Adrenal gland (tissue), 12 donors: Measurements from ENCODE around the gene CYB561. TPM values are rescaled to one million over a fixed set of nuclear protein-coding genes. Genes with fewer than 3 reads are reported as not detected.

ENCODE experiments used
- DNase-seq, 7 donors: peaks; one replicate each; pipeline ENCODE4 v3.0.0-alpha.2; 2019 to 2020
- H3K27ac ChIP-seq, 5 donors: fragments of 200-600 bp; sonication (generic) in 4 of 5; 1 replicate in 3 of 5; 2 replicates in 2 of 5; pipeline versions ENCODE4 v1.5.1 to v1.8.0; 2016 to 2020; ENCODE audit warnings: mild to moderate bottlenecking in 1 of 5
- H3K27me3 ChIP-seq: fragments of 200-600 bp; 2 replicates; pipeline ENCODE4 v1.8.0; 2021
- H3K36me3 ChIP-seq, 2 donors: fragments of 200-600 bp; replicated peaks in 1 of 2; 1 replicate in 1 of 2; 2 replicates in 1 of 2; pipeline versions ENCODE4 v1.5.1 to v1.8.0; 2018 to 2022
- H3K4me1 ChIP-seq, 2 donors: fragments of 200-600 bp; replicated peaks in 1 of 2; 1 replicate in 1 of 2; 2 replicates in 1 of 2; pipeline versions ENCODE4 v1.5.1 to v1.8.0; 2018 to 2021
- H3K4me3 ChIP-seq, 4 donors: fragments of 200-600 bp; sonication (generic) in 3 of 4; one replicate each; pipeline ENCODE4 v1.5.1; 2016 to 2018
- H3K9me3 ChIP-seq, 3 donors: fragments of 200-600 bp; sonication (generic) in 1 of 3; replicated peaks in 1 of 3; 1 replicate in 2 of 3; 2 replicates in 1 of 3; pipeline versions ENCODE4 v1.5.1 to v1.8.0; 2016 to 2021
- POLR2A ChIP-seq, 2 donors: fragments of 450-650 bp; IDR thresholded peaks; one replicate each; pipeline ENCODE4 v1.6.1; 2017; ENCODE audit warnings: antibody characterized with exemption in 2 of 2, mild to moderate bottlenecking in 2 of 2, moderate library complexity in 1 of 2
- WGBS, 4 donors: extraction: QIAGEN DNeasy Blood & Tissue Kit in 2 of 4; methylation state at CpG; one replicate each; pipeline versions ENCODE4 v1.1.5 to v1.1.7; 2013 to 2017; 5-methylcytosine and 5-hydroxymethylcytosine counted together
- intact Hi-C, 2 donors: fragments of 100-400 bp; cut with DNase I; formaldehyde crosslinking; loops; one replicate each; pipeline versions ENCODE4 v1.14.1 to v1.15.0; 2022 to 2023
- polyA plus RNA-seq, 3 donors: library from polyadenylated mRNA; stranded (reverse); fragments of 200-250 nt in 2 of 3; fragments of 350-450 nt in 1 of 3; fragmentation: Illumina TruSeq in 1 of 3; extraction: RNeasy Lipid Tissue Mini Kit (QIAGEN cat#74804) in 1 of 3; gene quantifications; one replicate each; pipeline ENCODE4 v1.2.3, GENCODE V29; 2013 to 2014
- total RNA-seq, 9 donors: library from RNA; depleted of rRNA in 4 of 9; stranded (reverse); fragments of >200 nt in 4 of 9; fragments of 120-200 nt in 1 of 9; fragmentation: NEBNext Ultra II Directional in 1 of 9; extraction: Animal tissue kit (Norgen Biotek cat#: 25700) in 1 of 9; gene quantifications; one replicate each; pipeline versions ENCODE4 v1.1.0 to v1.2.4, GENCODE V29; 2013 to 2023
- TF ChIP-seq, protein P1 (sequence below), 6 experiments: fragments of 450-650 bp in 4 of 6; fragments of 200-600 bp in 2 of 6; sonication (generic) in 1 of 6; IDR thresholded peaks; 1 replicate in 5 of 6; 2 replicates in 1 of 6; pipeline versions ENCODE4 v1.5.1 to v1.8.0; 2016 to 2021; ENCODE audit warnings: antibody characterized with exemption in 6 of 6, mild to moderate bottlenecking in 2 of 6, moderate library complexity in 1 of 6
- donor health status: healthy with polysubstance abuse.
- donor health status: Bipolar disorder and iron deficiency.
- donor health status: DM: yes; HTN: yes; CAD: no.
- donor health status: DM: no; HTN: no; CAD: no.
- donor health status: DM: no; HTN: no; CAD: no.
- donor health status: DM: yes; HTN: yes; CAD: no.

The CYB561 gene
- total and polyA plus RNA-seq, 12 donors = 14.3 to 195 (median 68.4) TPM

DNA sequence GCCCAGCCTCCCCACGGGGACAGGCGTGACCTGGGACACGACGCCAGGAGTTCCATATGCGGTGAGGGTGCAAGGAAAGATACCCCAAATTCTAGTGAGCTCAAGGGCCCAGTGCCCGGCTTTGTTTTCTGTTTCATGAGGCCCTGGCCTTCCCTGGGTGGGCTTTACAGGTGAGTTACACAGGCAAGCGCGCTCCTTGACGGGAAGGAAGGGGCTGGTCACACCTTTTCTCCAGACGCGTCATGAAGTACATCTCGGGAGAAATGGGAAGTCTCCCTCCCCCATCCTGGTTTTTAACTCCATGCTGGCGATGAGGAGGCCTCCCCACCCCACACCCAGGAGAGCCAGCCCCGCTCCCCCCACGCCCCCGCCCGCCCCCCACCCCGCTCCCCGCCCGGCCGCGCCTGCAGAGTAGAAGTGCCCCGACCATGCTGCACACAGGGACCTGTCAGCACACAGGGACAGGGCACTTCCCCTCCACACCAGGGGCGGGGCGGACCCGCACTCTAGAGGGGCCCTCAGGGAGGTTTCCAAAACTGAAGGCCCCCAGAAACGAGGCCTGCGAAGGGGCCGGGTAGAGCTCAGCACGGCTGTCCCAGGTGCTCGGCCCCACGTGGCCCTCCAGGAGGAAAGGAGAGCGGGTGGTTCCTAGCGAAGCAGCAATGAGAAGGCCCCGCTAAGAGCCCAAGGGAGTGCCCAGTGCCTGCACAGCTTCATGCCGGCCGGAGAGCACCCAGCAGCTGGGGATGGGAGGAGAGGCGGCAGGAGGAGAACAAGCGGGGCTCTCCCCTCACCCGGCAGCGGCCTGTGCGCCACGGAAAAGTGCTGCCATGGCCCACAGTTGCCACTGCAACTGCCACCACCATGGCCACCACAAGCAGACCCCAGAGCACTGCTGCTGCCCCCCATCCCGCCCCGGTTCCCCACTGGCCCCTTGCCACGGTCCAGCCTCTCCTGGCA is 7.7 kb downstream of the CYB561 start:
- TF ChIP-seq, protein P1, sequence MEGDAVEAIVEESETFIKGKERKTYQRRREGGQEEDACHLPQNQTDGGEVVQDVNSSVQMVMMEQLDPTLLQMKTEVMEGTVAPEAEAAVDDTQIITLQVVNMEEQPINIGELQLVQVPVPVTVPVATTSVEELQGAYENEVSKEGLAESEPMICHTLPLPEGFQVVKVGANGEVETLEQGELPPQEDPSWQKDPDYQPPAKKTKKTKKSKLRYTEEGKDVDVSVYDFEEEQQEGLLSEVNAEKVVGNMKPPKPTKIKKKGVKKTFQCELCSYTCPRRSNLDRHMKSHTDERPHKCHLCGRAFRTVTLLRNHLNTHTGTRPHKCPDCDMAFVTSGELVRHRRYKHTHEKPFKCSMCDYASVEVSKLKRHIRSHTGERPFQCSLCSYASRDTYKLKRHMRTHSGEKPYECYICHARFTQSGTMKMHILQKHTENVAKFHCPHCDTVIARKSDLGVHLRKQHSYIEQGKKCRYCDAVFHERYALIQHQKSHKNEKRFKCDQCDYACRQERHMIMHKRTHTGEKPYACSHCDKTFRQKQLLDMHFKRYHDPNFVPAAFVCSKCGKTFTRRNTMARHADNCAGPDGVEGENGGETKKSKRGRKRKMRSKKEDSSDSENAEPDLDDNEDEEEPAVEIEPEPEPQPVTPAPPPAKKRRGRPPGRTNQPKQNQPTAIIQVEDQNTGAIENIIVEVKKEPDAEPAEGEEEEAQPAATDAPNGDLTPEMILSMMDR (IDR thresholded peaks at IDR 0.05) = no peak
- TF ChIP-seq POLR2A (IDR thresholded peaks at IDR 0.05) = no peak
- H3K4me3 ChIP-seq = no peak overlapping the region

DNA sequence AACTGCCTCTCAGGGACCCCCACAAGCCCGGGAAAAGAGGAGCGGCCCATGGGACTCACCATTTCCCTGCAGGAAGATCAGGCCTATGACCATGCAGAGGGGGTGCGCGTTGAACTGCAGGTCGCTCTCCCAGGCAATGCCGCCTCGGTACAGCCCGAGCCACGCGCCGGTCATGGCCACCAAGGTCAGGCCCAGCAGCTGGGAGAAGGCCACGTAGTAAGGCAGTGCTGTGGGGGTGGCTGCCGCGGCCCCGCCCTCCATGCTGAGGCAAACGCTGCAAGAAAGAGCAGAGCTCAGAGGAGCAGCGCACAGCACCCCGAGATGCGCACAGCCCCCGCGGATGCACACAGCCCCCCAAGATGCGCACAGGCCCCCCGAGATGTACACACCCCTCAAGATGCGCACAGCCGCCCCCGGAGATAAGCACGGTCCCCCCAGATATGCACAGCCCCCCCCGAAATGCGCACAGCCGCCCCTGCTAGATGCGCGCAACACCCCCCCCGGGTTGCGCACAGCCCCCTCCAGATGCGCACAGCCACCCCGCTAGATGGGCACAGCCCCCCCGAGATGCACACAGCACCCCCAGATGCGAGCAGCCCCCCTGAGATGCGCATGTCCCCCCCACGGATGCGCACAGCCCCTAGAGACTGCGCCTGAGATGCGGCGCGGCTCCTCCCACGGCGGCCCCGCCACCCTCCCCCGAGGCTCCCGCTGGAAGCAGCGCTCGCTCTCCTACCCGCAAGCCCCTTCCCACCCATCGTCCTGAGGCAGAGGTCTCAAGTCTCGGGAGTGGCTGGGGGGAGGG is 8.6 kb downstream of the CYB561 start:
- TF ChIP-seq, protein P1 (IDR thresholded peaks at IDR 0.05) = no peak
- no peak for TF ChIP-seq POLR2A (IDR thresholded peaks at IDR 0.05)
- peak; percentile 74 to 92 (median 86) for DNase-seq
- Histone ChIP-seq H3K4me3 (no peak overlapping the region), H3K27me3 (no peaks in the 10 kb centered on the region), H3K36me3 (no peaks in the 10 kb centered on the region), H3K27ac (peak overlapping the region in 2 of 5 donors; percentile 18 to 65), H3K9me3 (no peaks in the 10 kb centered on the region), H3K4me1 (peaks cover 31 to 49% of the 10 kb centered on the region in 2 donors)
- WGBS, 4 donors = 32 to 60% (median 46%) methylated on average over 4 to 55 of the region's 55 CpGs
- intact Hi-C loops = no loop called here

More for the DNA sequence above, 7.7 kb downstream of the CYB561 start:
- Histone ChIP-seq H3K9me3 (no peaks in the 10 kb centered on the region), H3K27me3 (no peaks in the 10 kb centered on the region), H3K4me1 (peaks cover 29 to 43% of the 10 kb centered on the region in 2 donors), H3K27ac (peak overlapping the region in 1 of 5 donors; percentile 59), H3K36me3 (no peaks in the 10 kb centered on the region)
- WGBS, 4 donors = 64 to 78% (median 67%) methylated on average over 21 to 46 of the region's 46 CpGs
- DNase-seq = no peak
- intact Hi-C loops = no loop called here

DNA sequence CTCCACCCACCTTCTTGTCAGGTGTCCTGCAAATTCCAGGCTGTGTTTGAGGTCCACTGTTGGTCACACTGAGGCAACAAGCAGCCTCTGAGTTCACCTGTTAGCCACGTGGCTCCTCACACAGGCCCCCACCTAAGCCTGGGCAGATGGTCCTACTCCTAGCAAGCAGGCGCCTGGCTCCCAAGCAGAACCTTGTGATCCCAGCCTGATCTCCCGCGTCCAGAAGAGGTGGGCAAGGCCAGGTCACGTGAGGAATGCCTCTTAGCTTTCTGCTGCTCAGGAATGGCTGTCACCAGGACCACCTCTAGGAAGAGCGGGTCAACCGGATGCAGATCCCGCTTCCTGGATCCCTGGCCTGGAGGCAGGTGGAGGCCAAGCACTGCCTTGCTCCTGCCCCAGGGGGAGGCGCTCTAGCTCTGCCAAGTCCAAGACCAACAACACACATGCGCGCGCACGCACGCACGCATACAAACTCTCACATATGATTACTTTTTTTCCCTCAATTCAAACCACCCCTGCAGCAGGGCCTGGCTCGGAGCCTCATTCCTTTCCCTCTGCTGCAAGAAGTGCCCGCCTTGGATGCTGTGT is 9.5 kb downstream of the CYB561 start:
- Histone ChIP-seq H3K27me3 (no peaks in the 10 kb centered on the region), H3K4me1 (peaks cover 31 to 49% of the 10 kb centered on the region in 2 donors), H3K4me3 (no peak overlapping the region), H3K36me3 (no peaks in the 10 kb centered on the region), H3K9me3 (no peaks in the 10 kb centered on the region), H3K27ac (peak overlapping the region in 2 of 5 donors; percentile 18 to 65)
- 70 to 92% (median 80%) methylated on average over 5 to 17 of the region's 17 CpGs for WGBS, 4 donors
- TF ChIP-seq, protein P1 (IDR thresholded peaks at IDR 0.05) = peak in 2 of 6 experiments; percentile 10 to 15
- no peak for TF ChIP-seq POLR2A (IDR thresholded peaks at IDR 0.05)
- intact Hi-C loops = no loop called here
- peak in 1 of 7 donors; percentile 43 for DNase-seq
